ENCODE measurements around the gene RNF144B.

GRCh38 chr6:18491308-18492045 lies 104.3 kb downstream of the RNF144B start:
- TF ChIP-seq CTCF (IDR thresholded peaks at IDR 0.05 in 8 of 11, conservative IDR thresholded peaks at IDR 0.05 in 3 of 11), result no peak
- no peak for TF ChIP-seq POLR2A (IDR thresholded peaks at IDR 0.05)

Measured in spleen (tissue), 7 donors.